ENCODE measurements around the gene MMP24OS.
A peak's percentile ranks its signal among the peaks of the same experiment; 100 is the strongest.
"Not testable (repeated sequence)": the region's sequence is repeated elsewhere in the genome, so short reads cannot be mapped to it uniquely, and the experiment has no call there.

Gene MMP24OS

DNA sequence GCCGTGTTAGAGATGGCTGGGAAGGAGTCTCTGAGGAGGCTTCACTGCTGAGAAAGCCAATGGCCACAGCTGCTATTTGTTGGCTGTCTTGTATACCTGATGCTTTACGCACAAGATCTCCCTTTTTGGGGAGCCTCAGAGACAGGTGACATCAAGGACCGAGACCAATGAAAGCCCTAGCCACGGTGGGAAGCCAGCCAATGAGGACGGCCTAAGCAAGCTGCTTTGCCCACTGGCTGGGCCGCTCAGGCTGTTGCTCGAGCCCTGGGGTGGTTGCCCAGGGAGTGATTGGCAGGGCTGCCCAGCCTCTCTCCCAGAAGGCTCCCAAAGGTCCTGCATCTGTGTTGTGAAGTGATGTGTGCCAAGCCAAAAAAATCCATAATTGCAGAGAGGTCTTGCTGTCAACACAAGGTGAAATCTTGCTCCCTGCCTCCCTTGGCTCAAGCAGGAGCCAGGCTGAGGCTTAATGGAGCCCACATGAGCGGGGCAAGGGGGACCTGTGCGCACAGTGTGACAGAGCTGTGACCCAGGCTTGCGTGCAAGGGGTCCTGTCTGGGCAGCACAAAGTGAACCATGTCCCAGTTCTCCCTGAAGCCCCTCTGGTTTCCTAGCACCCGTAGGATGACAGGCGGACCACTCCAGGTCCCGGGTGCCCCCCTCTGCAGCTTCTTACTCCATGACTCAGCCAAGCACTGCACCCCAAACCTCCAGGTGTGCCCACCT, 4.3 kb downstream of the MMP24OS start:
- DNase-seq = no peak

- no peak for DNase-seq
Observed at GRCh38 chr20:35271904-35272303, 6.0 kb downstream of the MMP24OS start.

DNA sequence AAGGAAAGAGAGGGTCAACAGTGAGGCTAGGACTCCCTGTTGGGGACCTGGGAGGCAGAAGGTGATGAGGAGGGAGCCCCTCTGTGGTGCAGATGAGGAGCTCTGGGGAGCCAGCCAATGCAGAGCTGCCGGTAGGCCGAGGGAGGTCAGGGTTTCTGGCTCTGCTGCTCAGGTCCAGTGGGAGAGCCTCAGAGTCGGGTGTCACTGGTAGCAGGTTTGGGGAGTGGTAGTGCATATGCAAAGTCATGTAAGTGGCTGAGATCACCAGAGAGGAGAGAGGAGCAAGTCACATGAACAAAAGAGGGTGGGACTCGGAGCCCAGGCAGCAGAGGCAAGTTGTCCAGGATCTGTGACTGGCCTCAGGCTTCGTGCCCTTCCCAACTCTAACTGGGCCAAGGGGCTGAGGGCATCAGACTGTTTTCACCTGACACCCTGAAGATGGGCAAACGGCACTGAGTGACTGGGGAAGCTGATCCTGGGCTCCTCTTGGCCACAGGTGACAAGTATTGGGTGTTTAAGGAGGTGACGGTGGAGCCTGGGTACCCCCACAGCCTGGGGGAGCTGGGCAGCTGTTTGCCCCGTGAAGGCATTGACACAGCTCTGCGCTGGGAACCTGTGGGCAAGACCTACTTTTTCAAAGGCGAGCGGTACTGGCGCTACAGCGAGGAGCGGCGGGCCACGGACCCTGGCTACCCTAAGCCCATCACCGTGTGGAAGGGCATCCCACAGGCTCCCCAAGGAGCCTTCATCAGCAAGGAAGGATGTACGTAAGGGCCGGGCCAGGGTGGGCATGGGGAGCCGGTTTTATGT, 6.6 kb downstream of the MMP24OS start:
- no peak for DNase-seq

DNA sequence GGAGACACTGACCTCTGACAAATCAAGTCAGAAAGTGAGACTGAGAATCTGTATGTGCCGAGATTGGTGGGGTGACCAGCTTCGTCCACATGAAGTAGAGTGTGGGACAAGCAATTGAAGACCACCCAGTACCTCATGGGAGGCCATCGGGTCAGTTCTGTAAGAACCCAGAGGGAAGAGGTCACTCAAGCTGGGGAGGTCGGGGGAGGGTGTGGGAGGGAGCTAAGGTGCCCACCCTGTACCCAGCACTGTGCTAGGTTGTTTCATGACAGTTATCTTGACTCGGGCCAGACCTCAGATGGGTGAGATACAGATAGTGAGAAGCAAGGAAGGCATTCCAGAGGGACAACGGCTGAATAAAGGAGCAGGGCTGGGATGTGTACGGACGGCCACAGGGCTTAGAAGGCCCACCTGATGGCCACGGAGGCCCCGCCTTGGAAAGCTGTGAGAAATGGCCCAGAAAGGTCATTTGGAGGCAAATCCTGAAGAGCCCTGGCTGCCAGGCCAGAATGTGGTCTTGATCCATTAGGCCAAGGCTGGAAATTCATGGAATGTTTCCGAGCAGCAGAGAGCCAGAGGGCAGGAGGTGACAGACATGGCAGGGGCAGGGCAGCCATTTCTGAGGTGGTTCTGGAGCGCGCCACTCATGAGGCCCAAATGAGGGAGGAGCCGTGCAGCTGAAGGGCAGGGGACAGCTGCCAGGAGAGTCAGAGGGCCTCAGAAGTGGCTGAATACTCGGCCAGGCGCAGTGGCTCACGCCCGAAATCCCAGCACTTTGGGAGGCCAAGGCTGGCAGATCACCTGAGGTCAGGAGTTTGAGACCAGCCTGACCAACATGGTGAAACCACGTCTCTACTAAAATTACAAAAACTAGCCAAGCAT, 7.7 kb downstream of the MMP24OS start:
- DNase-seq = no peak

DNA sequence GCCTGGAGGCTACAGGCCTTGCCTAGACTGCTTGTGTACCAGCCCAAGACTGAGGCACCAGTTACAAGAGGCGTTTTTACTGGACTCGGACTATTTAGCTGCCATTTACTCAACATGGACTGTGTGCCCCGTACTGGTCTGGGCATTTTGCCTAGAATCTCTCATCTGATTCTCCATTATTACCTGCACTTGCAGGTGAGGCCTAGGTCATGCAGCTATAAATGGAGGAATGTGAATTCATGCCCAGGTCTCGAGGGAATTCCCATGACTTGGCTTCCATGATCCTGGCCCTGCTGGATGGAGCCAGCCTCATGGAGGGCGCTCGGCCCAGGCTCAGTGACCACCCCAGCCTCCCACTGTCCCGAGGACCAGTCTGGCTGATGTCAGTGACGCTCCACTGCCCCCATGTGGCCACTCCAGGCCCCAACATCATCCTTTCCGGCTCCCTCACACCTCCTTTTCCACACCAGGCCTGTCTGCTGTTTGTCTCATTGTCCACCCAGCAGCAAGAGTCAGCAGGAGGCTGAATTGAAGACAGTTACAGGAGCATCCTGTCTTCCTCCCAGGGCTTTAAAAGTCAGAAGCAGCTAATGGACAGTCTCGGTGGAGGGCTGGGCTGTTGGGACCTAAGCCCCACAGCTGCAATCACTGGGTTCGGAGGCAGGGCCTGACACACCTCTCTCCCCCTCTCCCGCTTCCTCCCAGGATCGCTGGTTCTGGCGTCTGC, 8.7 kb downstream of the MMP24OS start:
- DNase-seq = peak; percentile 87

DNA sequence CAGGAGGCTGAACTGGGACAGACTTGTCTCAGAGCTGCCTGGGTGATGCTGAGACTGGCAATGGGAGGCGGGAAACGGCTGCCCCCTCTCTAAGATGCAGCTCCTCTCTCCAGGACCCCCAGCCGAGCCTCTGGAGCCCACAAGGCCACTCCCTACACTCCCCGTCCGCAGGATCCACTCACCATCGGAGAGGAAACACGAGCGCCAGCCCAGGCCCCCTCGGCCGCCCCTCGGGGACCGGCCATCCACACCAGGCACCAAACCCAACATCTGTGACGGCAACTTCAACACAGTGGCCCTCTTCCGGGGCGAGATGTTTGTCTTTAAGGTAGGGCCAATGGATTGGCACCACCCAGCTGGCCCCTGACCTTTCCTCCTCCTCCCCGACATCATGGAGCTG, 10.8 kb downstream of the MMP24OS start:
- DNase-seq = no peak

GRCh38 chr20:35264755-35265154, 13.2 kb downstream of the MMP24OS start:
- DNase-seq = no peak

DNA sequence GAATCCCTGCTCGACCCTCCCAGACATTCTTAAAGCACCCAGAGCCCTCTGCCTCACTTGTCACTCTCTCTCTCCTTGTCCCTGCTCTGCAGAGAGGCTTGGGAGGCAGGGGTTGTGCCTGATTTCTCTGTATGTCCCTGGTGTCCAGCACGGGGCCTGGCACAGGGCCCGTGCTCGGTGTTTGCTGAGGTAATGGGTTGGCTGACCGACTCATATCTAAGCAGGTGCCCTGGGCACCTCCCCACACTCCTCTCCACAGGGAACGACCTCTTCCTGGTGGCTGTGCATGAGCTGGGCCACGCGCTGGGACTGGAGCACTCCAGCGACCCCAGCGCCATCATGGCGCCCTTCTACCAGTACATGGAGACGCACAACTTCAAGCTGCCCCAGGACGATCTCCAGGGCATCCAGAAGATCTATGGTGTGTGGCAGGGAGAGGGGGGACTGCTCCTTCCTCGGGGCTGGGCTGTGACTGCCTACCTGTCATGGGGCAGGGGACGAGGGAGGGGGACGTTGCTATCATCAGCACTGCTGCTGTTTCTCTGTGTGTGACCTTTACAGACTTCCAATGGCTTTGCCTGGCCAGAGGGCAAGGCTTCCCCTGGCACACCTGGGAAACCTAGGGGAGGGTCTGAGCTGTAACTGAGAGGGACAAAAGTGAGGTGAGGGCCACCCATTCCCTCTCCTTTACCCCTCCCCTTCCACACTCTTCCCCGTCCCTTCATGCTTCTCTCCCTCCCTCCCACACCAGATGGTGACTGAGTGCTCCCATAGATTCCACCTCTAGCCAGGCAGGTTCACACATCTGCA, 14.2 kb downstream of the MMP24OS start:
- no peak for DNase-seq

- DNase-seq = not testable (repeated sequence)
Observed at GRCh38 chr20:35262731-35263531, 15.0 kb downstream of the MMP24OS start.

DNA sequence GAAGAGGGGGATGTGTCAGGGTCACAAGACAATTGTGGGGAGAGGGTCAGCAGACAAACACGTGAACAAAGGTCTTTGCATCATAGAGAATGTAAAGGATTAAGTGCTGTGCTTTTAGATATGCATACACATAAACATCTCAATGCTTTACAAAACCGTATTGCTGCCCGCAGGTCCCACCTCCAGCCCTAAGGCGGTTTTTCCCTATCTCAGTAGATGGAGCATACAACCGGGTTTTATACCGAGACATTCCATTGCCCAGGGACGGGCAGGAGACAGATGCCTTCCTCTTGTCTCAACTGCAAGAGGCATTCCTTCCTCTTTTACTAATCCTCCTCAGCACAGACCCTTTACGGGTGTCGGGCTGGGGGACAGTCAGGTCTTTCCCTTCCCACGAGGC, 15.6 kb downstream of the MMP24OS start:
- not testable (repeated sequence) for DNase-seq

GRCh38 chr20:35260426-35260825, 17.5 kb downstream of the MMP24OS start:
- no peak for DNase-seq

- DNase-seq = no peak
Observed at GRCh38 chr20:35257175-35257909, 20.6 kb downstream of the MMP24OS start.

DNA sequence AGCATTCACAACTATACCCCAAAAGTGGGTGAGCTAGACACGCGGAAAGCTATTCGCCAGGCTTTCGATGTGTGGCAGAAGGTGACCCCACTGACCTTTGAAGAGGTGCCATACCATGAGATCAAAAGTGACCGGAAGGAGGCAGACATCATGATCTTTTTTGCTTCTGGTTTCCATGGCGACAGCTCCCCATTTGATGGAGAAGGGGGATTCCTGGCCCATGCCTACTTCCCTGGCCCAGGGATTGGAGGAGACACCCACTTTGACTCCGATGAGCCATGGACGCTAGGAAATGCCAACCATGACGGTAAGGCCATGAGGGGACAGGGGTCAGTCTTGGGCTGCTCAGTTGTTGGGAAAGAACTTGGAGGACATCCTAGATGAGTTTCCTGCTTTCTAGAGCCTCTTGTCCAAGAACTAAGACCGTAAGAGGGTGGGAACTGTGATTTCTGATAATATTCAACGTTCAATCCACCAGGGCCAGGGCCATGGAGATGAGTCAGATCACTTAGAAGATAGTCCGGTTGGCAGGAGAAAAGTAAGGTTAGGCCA, 23.4 kb downstream of the MMP24OS start:
- no peak for DNase-seq

GRCh38 chr20:35253010-35253409, 24.9 kb downstream of the MMP24OS start:
- no peak for DNase-seq

- DNase-seq = not testable (repeated sequence)
Observed at GRCh38 chr20:35252598-35252997, 25.3 kb downstream of the MMP24OS start.

DNA sequence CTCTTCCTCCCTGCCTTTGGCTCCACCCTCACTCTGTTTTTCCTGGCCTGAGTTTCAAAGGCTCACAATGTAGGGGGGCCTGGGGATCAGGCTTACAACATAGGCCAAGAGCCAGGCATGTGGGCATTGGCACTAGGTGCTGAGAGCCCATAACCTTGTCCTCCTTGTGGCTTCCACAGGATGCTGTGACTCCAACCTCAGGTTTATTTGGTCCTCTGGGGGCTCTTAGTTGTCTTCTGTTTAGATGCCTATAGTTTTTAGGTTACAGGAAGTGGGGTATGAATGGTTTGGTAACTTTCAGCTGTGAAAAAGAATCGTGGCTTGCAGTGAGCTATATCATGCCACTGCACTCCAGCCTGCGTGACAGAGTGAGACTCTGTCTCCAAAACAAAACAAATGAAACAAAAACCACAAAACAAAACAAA, 25.9 kb downstream of the MMP24OS start:
- no peak for DNase-seq

GRCh38 chr20:35251613-35251940, 26.3 kb downstream of the MMP24OS start:
- DNase-seq = no peak

DNA sequence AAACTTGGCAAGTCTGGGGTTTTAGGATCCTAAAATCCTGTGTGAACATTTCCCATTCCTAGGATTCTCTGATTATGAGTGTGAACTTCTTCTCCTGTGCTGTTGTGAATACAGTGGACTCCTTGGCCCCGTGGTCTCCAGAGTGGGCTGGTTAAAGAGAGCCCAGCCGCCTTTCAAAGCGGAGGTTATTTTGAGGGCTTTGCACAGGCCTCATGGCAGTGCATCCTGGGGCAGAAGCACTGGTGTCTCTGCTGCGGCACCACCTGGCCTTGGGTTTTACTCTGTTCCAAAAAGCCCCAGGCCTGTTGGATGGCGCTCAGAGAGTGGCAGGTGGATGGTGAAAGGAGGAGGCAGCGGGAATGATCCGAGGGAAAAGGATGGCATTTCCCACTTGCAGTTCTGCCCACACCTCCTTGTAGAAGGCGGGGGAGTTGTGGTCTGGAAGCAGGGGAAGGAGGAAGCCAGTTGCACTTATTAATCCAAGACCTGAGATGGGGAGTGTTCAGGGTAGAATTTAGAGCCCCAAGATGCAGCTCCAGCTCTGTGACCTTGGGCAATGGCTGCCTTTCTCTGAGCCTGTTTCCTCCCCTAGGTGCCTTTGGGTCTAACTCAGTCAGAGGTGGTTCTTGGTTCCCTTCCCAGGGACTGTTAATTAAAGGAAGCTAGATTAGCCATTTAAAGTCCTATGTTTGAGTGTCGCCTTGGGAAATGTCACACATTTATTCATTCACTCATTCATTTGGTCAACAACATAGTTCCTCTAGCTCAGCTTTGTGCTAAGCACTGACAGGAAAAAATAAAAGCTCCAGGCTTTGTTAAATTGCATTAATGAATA, 29.1 kb downstream of the MMP24OS start:
- no peak for DNase-seq

DNA sequence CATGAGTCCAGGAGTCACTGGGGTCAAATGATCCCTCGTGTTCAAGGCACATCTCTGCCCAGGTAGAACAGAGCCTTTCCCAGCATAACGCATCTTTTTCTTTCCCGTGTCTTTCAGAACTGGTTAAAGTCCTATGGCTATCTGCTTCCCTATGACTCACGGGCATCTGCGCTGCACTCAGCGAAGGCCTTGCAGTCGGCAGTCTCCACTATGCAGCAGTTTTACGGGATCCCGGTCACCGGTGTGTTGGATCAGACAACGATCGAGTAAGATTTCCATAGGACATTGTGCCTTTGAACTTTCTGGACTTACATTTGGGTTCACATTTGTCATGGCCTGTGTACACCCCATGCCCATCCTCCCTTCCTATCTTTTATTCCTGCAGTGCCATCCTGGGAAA, 31.2 kb downstream of the MMP24OS start:
- no peak for DNase-seq
